GM19397 (cell line): ENCODE data around the gene FGD6.
"Not testable (repeated sequence)": the region's sequence is repeated elsewhere in the genome, so short reads cannot be mapped to it uniquely, and the experiment has no call there.

Experiments used
- ATAC-seq: cut with Tn5 transposase; IDR thresholded peaks from one replicate; pipeline ENCODE4 v1.9.1; 2021; ENCODE audit warnings: mild to moderate bottlenecking, moderate library complexity; ENCODE audit not compliant: unreplicated experiment

The FGD6 gene

DNA sequence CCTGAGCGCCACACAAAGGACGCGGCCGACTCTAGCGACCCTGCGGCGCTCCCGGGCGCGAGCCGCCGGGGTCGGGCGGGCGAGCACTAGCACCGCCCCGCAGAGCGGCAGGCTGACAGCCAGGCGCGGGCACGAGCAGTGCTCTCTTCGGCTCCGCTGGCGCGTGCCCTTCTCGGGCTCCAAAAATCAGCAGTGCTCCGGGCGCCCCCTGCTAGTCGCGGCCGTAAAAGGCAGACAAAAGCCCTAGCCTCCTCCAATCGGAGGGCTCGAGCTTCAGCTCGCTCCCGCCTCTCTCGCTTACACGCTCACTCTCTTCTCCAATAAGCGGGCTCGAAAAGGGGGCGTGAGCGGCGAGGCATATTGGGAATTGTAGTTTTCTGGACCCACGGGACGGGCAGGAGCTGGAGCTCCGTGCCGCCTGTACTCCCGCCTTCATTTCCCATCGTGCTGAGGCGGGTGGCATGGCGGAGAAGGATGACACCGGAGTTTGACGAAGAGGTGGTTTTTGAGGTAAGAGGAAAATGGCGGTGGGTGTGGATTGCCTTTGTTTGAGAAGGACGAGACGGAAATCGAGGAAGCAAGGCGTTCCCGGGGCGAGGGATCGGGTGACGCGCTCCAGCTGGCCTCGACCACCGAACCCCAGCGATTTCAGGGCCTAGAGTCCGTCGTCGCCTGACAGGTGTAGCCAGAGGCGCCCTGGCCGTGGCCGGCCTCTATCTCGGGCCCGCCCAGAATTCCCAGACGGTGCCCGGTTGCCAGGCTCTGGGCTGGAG, at the start of gene FGD6, which contains the start of gene VEZT:
Gene FGD6 (minus strand): TSS at position 91 of the 773 bp plus-strand sequence. CDS start 227 bp downstream, outside the sequence.
Gene VEZT (plus strand): TSS at position 431 of the 773 bp plus-strand sequence. CDS start 44 bp downstream, at position 475.
- peak; percentile 93 for ATAC-seq

- ATAC-seq = no peak
These were observed 49.0 kb upstream of the FGD6 start for GRCh38 chr12:95266254-95266653.

DNA sequence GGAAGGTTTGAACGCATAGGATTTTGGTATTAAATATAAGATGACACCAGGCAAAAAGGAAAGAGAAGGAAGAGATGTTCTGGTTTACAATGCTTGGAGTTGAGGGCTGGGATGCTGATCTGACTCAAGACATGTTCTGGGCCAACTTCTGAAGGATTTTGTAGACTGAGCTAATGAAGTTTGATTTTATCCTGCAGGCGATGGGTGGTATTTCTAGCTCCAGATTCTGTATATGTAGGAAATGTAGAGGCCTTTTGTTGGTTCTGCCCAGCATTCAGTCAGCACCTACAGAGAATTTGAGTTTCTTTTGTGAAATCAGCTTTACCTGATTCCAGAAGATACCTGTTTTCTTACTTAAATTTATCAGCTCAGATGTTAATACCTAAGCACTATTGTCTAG, 48.5 kb upstream of the FGD6 start:
- ATAC-seq = no peak

DNA sequence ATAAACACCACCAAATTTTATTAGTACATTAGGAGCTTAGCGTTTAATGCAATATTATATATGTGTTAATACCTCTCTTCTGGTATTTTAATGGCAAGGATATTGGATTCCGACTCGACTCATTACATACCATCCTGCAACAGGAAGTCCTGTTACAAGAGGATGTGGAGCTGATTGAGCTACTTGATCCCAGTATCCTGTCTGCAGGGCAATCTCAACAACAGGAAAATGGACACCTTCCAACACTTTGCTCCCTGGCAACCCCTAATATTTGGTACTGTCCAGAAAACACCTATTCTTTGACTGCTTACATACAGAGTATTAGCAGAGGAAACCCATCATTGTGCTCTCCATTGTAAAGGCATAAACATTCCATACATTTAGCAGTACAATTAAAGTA, 45.5 kb upstream of the FGD6 start:
- no peak for ATAC-seq

DNA sequence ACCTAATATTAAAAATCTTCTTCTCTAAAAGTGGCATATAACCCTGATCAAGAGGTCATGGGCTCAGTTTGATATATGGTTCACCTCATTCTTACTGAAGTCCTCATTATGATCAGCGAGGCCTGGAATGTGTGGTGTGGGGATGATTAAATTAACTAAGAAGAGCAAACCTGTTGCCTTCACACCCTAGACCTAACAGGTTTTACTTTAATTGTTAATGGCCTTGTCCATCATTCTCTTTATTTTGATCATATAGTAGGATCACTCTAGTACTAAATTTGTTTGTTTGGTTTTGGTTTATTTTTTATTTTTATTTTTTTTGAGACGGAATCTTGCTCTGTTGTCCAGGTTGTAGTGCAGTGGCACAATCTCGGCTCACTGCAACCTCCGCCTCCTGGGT, 43.8 kb upstream of the FGD6 start:
- ATAC-seq = no peak

GRCh38 chr12:95259368-95259767, 42.1 kb upstream of the FGD6 start:
- ATAC-seq = no peak

DNA sequence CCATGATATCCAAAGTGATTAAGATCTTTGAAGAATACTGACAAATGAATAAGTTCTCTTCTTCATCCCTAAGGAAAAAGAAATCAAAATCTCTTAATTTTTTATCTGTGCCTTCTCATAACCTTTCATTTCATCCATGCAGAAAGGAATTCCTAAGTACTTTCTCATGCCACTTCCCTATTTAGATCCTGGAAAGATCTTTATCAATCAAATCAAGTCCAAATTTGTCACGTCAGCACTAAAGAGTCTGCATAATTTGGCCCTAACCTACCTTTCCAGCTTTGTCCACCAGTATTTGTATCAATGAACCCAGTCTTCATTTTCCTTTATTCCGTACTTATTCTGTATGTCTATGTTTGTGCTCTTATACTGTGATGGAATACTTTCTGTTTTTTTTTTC, 41.5 kb upstream of the FGD6 start:
- ATAC-seq = no peak

DNA sequence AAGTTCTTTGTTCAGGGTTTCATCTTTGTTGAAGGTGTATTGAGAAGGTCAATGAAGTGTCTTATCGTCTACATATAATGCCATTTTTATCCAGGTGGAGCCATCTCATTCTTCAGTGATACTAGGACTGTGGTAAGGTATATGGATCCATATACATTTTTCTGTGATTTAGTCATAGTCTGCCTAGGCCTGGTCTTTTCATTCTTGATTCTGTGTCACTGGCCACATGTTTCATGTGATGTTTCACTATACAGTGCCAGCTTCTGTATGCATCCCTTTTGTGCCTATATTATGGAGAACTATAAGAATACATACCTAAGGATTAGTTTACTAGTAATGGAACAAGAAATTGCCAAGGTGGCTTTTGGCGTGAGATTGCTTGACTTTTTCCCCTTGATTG, 40.9 kb upstream of the FGD6 start:
- ATAC-seq = no peak

DNA sequence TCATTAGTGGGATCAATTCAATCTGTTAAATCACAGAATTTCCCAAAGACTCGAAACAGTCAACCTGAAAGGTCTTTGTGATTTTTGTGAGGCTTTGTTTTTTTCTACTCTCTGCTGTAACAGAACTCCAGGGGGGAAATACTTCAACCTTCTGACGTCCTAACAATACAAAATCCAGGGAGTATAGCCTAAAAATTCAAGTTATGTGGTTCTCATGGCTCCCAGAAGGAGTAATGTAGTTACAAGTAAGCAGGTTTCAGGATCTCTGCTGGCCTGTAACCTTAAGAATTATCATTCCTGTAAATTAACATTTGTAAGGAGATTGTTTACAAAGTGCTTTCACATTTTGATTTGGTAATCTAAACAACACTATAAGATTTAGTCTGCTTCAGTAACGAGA, 40.3 kb upstream of the FGD6 start:
- no peak for ATAC-seq

DNA sequence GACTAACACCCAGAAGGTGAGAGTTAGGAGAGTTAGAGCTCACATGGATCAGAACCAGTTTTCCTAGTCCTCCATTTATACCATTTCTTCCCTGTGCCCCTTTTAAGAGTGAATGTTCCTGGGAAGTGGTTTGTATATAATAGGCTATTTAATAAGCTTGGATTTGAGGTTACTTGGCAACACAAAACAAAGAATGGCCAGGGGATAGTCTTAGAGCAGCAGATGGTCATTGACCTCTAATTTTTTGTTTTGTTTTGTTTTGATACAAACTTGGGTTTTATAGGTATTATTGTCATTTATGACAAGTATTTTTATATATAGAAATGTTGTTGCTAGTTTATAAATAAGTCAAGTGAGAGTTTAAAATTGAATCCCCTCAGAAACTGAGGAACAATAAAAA, 36.1 kb upstream of the FGD6 start:
- ATAC-seq = no peak

DNA sequence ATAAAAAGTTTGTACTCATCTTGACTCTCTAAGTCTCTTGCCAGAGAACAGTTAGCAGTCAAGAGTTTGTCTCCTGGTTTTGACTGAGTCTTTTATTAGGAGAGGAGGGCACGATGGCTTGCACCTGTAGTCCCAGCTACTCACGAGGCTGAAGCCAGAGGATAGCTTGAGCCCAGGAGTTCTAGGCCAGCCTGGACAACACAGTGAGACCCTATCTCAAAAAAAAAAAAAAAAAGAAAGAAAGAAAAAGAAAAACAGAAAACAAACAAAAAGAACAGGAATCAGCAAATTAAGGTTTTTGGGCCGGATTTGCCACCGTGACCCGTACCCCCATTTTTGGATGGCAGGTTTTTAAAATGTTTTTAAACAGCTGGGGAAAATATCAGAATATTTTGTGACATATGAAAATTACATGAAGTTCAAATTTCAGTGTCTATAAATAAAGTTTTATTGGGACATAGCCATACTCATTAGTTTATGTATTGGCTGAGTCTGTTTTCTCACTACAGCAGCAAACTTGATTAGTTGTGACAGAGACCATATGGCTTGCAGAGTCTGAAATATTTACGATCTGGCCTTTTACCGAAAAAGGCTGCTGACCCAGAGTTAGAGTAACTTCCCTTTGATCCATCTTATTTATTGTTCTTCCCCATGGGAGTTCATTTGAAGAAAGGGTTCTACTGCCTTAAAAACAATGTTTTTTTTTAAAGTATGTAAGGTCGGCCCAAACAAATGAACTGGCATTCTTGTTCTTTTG, 31.5 kb upstream of the FGD6 start:
- ATAC-seq = no peak

DNA sequence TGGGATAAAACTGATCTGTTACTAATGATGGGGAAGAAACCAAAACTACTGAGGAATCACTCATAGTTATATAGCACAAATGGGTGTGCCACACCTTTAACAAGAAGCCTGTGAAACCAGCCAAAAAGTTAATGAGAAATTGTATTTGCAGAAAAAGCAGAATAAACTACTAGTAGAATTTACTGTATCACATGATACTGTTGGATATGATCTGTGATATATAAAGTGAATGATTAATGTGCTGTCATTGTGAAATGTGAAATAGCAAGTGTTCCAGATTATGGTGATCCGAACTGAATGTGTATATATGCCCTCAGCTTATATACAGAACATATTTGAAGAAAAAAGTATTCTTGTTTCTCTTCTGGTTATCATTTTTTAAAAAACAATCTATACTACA, 30.8 kb upstream of the FGD6 start:
- ATAC-seq = no peak

DNA sequence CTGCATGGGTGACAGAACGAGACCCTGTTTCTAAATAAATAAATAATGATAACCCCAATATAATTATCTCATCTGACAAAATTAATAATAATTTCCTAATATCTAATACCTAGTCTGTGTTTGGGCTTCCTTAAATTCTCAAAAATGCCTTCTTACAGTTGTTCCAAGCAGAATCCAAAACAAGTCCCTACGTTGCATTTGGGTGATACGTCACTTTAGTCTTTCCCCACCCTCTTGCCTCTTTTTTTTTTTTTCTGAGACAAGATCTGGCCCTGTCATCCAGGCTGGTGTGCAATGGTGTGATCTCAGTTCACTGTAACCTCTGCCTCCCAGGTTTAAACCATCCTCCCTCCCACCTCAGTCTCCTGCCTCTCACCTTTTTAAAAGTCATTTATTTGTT, 27.1 kb upstream of the FGD6 start:
- ATAC-seq = no peak

DNA sequence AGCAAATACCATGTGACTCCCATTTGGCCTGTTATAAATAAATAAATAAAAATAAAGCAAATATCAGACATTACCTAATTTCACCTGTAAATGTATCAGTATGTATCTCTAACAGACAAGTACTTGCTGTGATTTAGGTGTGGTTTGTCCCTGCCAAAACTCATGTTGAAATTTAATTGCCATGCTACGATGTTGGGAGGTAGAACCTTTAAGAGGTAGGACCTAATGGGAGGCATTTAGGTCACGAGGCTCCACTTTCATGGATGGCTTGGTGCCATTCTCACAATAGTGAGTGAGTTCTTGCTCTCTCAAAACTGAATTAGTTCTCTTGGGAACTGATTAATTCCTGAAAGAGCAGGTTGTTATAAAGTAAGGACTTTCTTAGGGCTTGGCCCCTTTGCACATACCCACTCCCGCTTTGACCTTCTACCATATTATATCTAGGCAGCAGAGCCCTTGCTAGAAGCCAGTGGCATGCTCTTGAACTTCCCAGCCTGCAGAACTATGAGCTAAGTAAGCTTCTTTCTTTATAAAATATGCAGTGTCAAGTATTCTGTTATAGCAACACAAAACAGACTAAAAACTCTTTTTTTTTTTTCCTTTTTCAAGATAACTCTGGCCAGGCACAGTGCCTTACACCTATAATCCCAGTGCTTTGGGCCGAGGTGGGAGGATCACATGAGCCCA, 26.4 kb upstream of the FGD6 start:
- no peak for ATAC-seq

GRCh38 chr12:95241761-95242506, 24.7 kb upstream of the FGD6 start:
- no peak for ATAC-seq

- ATAC-seq = not testable (repeated sequence)
These were observed 23.9 kb upstream of the FGD6 start for GRCh38 chr12:95241138-95241537.

GRCh38 chr12:95240556-95240955, 23.3 kb upstream of the FGD6 start:
- no peak for ATAC-seq

GRCh38 chr12:95239835-95240234, 22.6 kb upstream of the FGD6 start:
- ATAC-seq = not testable (repeated sequence)

DNA sequence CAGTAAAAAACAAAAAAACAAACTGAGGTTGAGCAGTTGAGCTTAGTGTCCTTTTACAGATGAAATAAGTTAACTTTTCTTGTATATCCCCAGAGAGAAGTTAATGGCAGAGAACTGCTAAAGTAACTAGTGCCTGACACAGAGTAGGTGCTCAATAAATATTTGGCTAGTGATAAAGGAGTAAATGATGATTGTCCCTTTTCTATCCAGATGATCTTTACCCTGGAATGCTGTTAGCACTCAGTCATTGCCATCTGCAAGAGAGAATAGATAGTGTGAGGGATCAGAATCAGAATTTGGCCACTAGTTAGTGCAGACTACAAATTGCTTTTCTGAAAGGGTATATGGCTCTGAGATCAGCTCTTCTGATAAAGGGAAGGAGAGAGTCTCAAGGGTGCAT, 21.9 kb upstream of the FGD6 start:
- no peak for ATAC-seq

GRCh38 chr12:95238150-95238549, 20.9 kb upstream of the FGD6 start:
- no peak for ATAC-seq

DNA sequence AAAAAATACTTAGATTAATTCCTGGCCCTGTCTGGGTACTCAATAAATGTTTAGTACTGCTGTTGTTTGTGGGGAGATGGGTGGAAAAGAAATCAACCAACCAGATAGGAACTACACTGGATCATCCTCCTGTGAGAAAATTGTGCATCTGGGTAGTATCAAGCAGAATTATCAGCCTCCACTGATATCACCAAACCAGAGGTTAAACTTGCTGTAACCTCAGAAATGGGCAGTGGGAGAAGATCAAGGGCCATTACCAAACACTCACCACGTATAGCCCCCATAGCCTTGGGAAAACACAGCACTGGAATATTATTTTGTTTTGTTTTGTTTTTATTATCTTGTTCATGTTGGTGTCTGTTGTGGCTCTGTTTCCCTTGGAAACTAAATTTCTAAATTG, 20.0 kb upstream of the FGD6 start:
- no peak for ATAC-seq
